Kidney tubule cell (primary cell): ENCODE results near the gene IL22RA1.

Experiments
- DNase-seq: peaks from one replicate; pipeline ENCODE4 v3.0.0-alpha.2; 2018; ENCODE audit warnings: low spot score

IL22RA1 gene

GRCh38 chr1:24097663-24098062 lies 45.3 kb downstream of the IL22RA1 start:
- DNase-seq = no peak

- DNase-seq = no peak
Observed at GRCh38 chr1:24096739-24097103, 46.2 kb downstream of the IL22RA1 start.

GRCh38 chr1:24096009-24096738 lies 46.8 kb downstream of the IL22RA1 start:
- DNase-seq = no peak

GRCh38 chr1:24095140-24095859 lies 47.6 kb downstream of the IL22RA1 start:
- DNase-seq = no peak

- no peak for DNase-seq
Observed at GRCh38 chr1:24094554-24094953, 48.4 kb downstream of the IL22RA1 start.

GRCh38 chr1:24093732-24094131 lies 49.2 kb downstream of the IL22RA1 start:
- no peak for DNase-seq

- no peak for DNase-seq
Observed at GRCh38 chr1:24092979-24093378, 50.0 kb downstream of the IL22RA1 start.

- DNase-seq = no peak
Observed at GRCh38 chr1:24091971-24092482, 50.9 kb downstream of the IL22RA1 start.

GRCh38 chr1:24090736-24091135 lies 52.2 kb downstream of the IL22RA1 start:
- DNase-seq = no peak

GRCh38 chr1:24089743-24090555 lies 53.0 kb downstream of the IL22RA1 start:
- no peak for DNase-seq

GRCh38 chr1:24089027-24089742 lies 53.8 kb downstream of the IL22RA1 start:
- DNase-seq = no peak

- DNase-seq = no peak
Observed at GRCh38 chr1:24086466-24086865, 56.5 kb downstream of the IL22RA1 start.

- DNase-seq = peak; percentile 49
Observed at GRCh38 chr1:24085546-24085945, 57.4 kb downstream of the IL22RA1 start.

- no peak for DNase-seq
Observed at GRCh38 chr1:24085007-24085406, 57.9 kb downstream of the IL22RA1 start.

- DNase-seq = no peak
Observed at GRCh38 chr1:24084050-24084449, 58.9 kb downstream of the IL22RA1 start.

- no peak for DNase-seq
Observed at GRCh38 chr1:24082372-24082771, 60.6 kb downstream of the IL22RA1 start.

- DNase-seq = no peak
Observed at GRCh38 chr1:24081190-24081589, 61.8 kb downstream of the IL22RA1 start.

- no peak for DNase-seq
Observed at GRCh38 chr1:24080131-24080530, 62.8 kb downstream of the IL22RA1 start.

GRCh38 chr1:24077278-24077978 lies 65.5 kb downstream of the IL22RA1 start:
- peak; percentile 11 for DNase-seq

GRCh38 chr1:24075946-24076345 lies 67.0 kb downstream of the IL22RA1 start:
- DNase-seq = no peak

GRCh38 chr1:24075590-24075854 lies 67.4 kb downstream of the IL22RA1 start:
- no peak for DNase-seq
